DMS53 (cell line): ENCODE data around the gene ITGB6.
A peak's percentile ranks its signal among the peaks of the same experiment; 100 is the strongest.

Experiments used
- DNase-seq: peaks from one replicate; lab custom pipeline; 2025; lab: John Stamatoyannopoulos, UW

Gene ITGB6

GRCh38 chr2:160221391-160222276 lies 21.6 kb upstream of the ITGB6 start:
- DNase-seq = peak; percentile 91

DNA sequence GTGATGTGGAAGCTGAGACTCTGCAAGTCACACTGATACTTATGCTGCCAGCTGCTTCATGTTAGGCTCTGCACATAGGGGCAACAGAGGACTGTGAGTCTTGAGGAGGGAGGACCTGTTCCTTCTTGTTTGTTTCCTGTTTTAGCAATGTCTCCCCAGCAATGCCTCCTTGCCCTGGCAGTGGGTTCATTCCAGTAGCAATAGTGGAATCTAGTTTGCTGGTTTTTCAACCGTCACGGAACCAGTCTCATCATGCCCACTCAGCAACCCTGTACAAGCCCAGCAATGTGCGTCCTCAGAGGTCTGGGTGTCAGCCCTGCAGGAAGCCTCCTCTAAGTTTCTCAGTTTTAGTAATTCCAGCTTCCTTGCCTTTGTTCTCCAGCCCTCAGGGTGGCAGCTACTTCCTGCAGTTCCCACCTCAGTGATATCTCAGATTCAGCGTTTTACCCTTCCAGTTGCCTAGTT lies 20.5 kb upstream of the ITGB6 start:
- peak; percentile 28 for DNase-seq

- DNase-seq = no peak
These were observed 20.0 kb upstream of the ITGB6 start for GRCh38 chr2:160220026-160220425.

DNA sequence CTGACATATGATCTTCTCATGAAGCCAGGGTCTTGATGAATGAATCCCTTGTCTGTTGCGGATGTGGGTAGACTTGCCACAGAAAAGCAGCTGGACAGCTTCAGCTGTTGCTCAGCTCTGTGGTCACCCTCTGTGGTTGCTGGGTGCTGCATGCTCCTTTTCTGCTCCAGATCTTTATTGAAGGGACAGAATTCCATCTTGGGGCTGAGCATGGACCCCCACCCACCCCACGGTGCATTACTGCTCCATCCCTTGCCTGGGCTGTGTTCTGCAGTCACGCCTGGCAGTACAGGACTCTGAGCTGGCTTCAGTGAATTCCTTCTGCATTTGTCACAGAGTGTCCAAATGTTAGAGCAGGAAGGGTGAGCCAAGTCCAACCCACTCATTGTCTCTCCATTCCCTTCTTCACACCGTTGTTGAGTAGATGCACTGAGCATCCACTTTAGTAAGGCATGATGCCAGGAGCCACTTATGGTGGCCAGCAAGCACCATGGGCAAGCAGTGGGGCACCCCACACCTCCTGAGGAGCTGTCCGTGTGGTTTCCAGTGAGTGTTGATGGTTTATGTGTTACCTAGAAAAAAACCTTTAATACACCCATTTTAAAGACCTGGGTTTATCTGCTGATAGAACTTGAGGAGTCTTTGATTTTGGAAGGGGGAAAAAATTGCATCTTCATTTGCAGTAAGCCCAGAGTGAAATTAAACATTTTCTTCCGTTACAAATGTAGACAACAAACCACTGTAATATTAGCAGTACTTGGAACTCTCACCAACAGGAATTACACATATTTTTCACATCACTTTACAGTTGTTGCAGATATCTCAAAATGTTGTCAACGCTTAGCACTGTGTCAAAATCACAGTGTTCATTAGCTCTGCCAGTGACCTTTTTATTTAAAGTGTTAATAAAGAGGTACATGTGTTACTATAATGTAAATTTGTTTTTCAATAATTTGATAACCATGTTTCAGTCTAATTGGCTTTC lies 14.7 kb upstream of the ITGB6 start:
- DNase-seq = peak; percentile 58

GRCh38 chr2:160213511-160213910 lies 13.4 kb upstream of the ITGB6 start:
- no peak for DNase-seq

DNA sequence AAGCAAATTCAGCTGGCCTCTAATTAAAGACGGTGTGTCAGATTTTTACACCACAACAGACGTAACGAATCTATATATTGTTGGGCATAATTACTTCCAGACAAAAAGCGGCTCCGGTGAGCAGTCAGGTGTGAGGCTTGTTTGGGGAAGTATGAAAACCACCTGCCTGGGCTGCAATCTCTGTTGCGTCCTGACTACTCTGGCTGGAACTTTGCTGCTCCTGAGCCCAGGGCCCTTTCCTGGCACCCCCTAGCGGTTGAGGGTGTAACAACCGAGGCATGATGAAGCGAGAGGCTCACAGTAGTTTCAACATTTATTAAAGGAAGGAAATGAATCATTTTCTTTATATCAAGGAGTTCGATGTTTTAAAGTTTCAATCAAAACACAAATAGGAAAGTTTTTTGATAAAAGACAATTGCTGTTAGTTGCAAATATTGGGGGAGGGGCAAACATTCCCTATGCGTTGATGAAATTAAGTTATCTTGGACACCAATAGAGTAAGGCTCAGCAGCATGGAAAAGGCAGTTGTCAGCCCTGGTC lies 10.6 kb upstream of the ITGB6 start:
- peak; percentile 93 for DNase-seq

- no peak for DNase-seq
These were observed 9.4 kb upstream of the ITGB6 start for GRCh38 chr2:160209516-160209856.

- no peak for DNase-seq
These were observed 8.8 kb upstream of the ITGB6 start for GRCh38 chr2:160208655-160209515.

DNA sequence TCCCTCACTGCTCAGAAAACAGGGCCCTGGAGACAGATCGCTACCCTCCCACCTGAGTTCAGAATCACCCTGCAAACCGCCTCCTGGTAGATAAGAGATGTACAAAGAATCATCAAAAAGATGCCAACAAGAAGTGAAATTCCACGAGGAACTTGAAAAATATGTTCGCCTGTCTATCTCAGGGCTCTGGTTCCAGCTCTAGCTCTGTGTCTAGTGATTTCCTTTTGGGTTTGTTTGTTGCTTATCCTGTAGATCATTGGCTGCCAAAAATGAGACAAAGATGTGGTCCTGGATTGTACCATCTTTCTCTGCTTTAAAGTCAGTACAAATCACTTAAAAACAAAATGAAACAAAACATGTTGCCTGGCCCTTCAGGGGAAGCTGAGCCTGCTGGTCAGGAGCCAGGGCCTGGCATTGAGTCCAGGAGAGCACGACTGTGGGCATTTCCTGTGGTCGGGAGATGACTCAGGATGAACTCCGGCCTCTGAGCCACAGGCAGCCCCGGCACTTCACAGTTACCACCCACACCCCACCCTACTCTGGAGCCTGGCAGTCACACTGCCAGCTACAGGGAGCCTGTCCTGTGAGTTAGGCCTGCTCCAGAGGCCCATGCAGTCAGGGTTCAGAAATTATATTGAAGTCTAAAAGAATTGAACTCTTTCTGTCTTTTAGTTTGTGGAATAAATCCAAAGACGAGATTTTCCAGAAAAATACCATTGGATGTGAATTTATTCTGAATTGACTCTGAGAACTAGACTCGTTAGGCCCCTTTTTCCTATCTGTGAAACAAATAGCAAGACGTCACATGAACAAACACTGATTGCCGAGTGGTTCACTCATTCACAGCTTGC lies 8.0 kb upstream of the ITGB6 start:
- DNase-seq = peak; percentile 83

DNA sequence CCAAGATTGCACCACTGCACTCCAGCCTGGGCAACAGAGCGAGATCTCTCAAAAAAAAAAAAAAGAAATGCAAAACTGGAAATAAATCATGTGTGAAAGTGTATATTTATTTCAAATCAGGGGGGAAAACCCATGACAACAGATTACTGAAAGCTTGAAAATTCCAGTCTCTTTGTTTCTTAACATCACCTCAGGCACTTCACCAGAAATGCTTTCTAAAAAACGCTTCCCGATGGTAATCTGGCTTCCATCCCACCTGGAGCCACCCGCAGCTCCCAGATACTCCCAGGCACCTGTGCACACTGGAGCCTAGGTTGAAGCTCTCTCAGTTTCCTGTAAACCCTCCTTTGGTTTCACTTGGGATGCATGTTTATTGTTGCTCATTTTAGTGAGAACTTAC lies 7.2 kb upstream of the ITGB6 start:
- no peak for DNase-seq

GRCh38 chr2:160206436-160206835 lies 6.4 kb upstream of the ITGB6 start:
- DNase-seq = no peak

DNA sequence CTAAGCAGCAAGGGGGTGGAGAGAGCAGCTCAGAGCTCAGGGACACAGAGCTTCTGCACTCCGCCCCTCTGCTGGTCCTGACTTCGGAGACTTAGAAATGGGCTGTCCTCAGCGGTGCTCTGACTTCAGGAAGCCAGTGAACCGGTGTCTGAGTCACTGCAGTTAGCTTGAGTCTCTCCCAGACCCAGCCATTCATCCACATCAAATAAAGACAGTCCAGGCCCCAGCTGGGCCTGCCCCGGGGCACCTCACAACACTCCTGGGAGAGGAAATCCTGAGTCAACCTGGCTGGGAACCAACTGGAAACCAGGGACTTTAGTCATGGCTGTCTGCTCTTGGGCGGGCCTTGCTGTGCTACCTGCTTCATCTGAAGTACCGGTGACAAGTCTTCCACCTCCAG lies 5.4 kb upstream of the ITGB6 start:
- peak; percentile 94 for DNase-seq

GRCh38 chr2:160203422-160203821 lies 3.4 kb upstream of the ITGB6 start:
- no peak for DNase-seq

GRCh38 chr2:160203007-160203406 lies 2.9 kb upstream of the ITGB6 start:
- DNase-seq = no peak

DNA sequence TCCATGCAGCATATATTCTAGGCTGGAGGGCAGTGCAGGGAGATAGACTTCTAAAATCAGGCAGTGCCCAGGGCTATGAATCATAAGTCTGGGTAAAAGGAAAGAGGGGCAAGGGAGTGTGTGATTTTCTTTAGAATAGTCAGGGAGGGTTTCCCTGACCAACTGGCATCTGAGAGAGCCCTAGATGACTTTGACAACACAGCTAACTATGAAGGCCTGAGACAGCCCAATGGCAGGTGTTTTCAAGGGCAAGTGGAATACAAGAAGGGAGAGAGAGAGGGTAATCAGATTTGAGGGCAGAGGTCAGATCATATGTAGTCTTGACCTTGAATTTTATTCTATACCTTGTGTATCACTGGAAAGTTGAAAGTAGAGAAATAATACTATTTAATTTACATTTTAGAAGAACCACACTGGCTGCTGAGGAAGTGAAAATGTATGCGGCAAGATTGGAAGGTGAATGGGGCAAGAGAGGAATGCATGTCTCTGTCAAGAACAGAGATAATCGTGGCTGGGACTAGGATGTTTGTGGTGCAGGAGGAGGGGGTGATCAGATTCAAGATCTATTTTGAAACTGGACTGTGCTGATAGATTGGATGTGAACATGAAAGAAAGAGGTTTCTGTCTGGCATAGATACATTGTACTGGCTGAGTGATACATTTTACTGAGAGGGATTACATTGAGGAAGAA lies 1.9 kb upstream of the ITGB6 start:
- no peak for DNase-seq

DNA sequence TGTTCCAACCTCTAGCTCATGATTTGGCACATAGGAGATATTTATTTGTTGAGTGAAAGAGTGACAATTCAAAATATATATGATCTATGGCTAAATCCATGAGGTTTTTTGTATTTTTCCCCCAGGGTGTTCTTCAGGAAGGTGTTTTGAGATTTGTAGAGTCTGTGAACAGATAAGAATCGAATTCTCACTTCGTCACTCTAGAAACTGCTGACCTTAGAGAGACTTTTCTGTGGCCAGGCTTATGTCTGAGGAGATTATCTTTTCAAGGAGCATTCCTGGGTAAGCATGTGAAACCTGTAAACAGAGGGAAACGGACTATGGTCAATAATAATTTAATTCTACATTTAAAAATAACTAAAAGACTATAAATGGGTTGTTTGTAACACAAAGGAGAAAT lies 849 bp upstream of the ITGB6 start:
- DNase-seq = no peak

DNA sequence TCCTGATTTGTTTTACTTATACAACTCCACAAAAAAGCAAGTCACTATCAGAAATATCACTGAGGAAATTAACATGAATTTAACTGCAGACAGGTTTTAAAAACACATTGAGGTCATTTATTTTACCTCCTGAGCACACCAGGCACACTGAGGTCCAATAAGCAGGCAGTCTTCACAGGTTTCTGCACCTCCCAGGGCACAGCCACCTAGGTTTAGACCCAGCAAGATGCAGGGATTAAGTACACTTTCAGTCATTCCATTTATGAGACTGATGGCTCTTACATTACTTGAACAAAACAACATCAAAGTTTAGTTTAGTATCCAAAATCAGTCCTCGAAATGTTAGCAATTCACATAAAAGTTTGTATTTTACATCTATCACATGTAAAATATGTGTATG lies 1.0 kb downstream of the ITGB6 start:
- peak; percentile 24 for DNase-seq

GRCh38 chr2:160197587-160197986 lies 2.5 kb downstream of the ITGB6 start:
- DNase-seq = no peak

GRCh38 chr2:160194946-160195345 lies 5.1 kb downstream of the ITGB6 start:
- peak; percentile 21 for DNase-seq

GRCh38 chr2:160194351-160194750 lies 5.7 kb downstream of the ITGB6 start:
- DNase-seq = peak; percentile 21
